GM12892 (cell line): ENCODE results near the gene TMEM229A.
"Not testable (repeated sequence)": the region's sequence is repeated elsewhere in the genome, so short reads cannot be mapped to it uniquely, and the experiment has no call there.

Source experiments
- POLR2A ChIP-seq: IDR thresholded peaks from 2 replicates; pipeline ENCODE4 v1.6.1; 2011; ENCODE audit warnings: low read depth, low read length, control low read depth
- TAF1 ChIP-seq: IDR thresholded peaks from 2 replicates; pipeline ENCODE4 v1.6.1; 2011; ENCODE audit warnings: low read depth, mild to moderate bottlenecking, control low read depth, low read length, borderline replicate concordance

GRCh38 chr7:124008296-124008695, 24.6 kb downstream of the TMEM229A start:
- not testable (repeated sequence) for TF ChIP-seq POLR2A, TAF1
